B cell (primary cell): ENCODE data around the gene ATP8A2. TPM values are rescaled to one million over a fixed set of nuclear protein-coding genes. Genes with fewer than 3 reads are reported as not detected.

Experiments
- ATAC-seq: fragments of 200-7000 bp; cut with Tn5 transposase; one replicate; pipeline ENCODE4 v1.10.0; 2021; ENCODE audit warnings: low read depth, mild to moderate bottlenecking, moderate number of reproducible peaks, moderate library complexity
- CTCF ChIA-PET: fragments of 350-600 bp; sonication (Branson Sonifier 250); formaldehyde crosslinking; loops from one replicate; lab custom pipeline; 2021; ENCODE audit warnings: antibody characterized with exemption, inconsistent platforms; lab: Charles Lee
- POLR2A ChIA-PET: fragments of 350-600 bp; sonication (Branson Sonifier 250); formaldehyde crosslinking; loops from one replicate; lab custom pipeline; 2021; ENCODE audit warnings: antibody characterized with exemption; lab: Charles Lee
- DNase-seq: peaks from one replicate; pipeline ENCODE4 v3.0.0; 2013
- H2AFZ ChIP-seq: 2 replicates; pipeline ENCODE4 v1.6.1; 2012; ENCODE audit warnings: mild to moderate bottlenecking, low read depth, low read length; ENCODE audit not compliant: insufficient read depth, poor library complexity, severe bottlenecking
- H3K27ac ChIP-seq, 2 donors: 1 replicate in 1 of 2; 2 replicates in 1 of 2; pipeline ENCODE4 v1.5.1; 2012 to 2013; ENCODE audit warnings: low read length in 2 of 2, mild to moderate bottlenecking in 2 of 2, moderate library complexity in 1 of 2
- H3K27me3 ChIP-seq, 4 experiments: fragments of 200-600 bp in 1 of 4; sonication (generic) in 1 of 4; replicated peaks in 1 of 4; 1 replicate in 2 of 4; 2 replicates in 2 of 4; pipeline versions ENCODE4 v1.6.1 to v1.7.0; 2013 to 2016; ENCODE audit warnings: low read length in 3 of 4, mild to moderate bottlenecking in 2 of 4, mixed read lengths in 1 of 4, moderate library complexity in 1 of 4; ENCODE audit not compliant: insufficient read depth in 4 of 4, control insufficient read depth in 3 of 4; ENCODE audit errors: control extremely low read depth in 1 of 4
- H3K36me3 ChIP-seq, 2 experiments: replicated peaks in 1 of 2; 1 replicate in 1 of 2; 2 replicates in 1 of 2; pipeline versions ENCODE4 v1.6.1 to v1.7.1; 2013; ENCODE audit warnings: low read length in 1 of 2; ENCODE audit not compliant: insufficient read depth in 2 of 2, control insufficient read depth in 1 of 2; ENCODE audit errors: control extremely low read depth in 1 of 2, extremely low read depth in 1 of 2
- H3K4me1 ChIP-seq, 2 donors: fragments of 200-600 bp in 1 of 2; sonication (generic) in 1 of 2; 1 replicate in 1 of 2; 2 replicates in 1 of 2; pipeline versions ENCODE4 v1.5.1 to v1.6.1; 2013 to 2017; ENCODE audit warnings: low read length in 2 of 2; ENCODE audit not compliant: control insufficient read depth in 2 of 2, insufficient read depth in 2 of 2
- H3K4me2 ChIP-seq: replicated peaks from 2 replicates; pipeline ENCODE3; 2012; ENCODE audit warnings: mild to moderate bottlenecking, low read depth, low read length; ENCODE audit not compliant: poor library complexity, severe bottlenecking
- H3K4me3 ChIP-seq, 5 experiments: fragments of 200-600 bp in 1 of 5; sonication (generic) in 1 of 5; 1 replicate in 3 of 5; 2 replicates in 2 of 5; pipeline versions ENCODE4 v1.5.1 to v1.7.0; 2011 to 2016; ENCODE audit warnings: low read length in 4 of 5, mild to moderate bottlenecking in 4 of 5, low read depth in 2 of 5, control low read depth in 1 of 5, moderate library complexity in 1 of 5; ENCODE audit not compliant: insufficient read depth in 1 of 5; ENCODE audit errors: control extremely low read depth in 1 of 5, extremely low read depth in 1 of 5
- H3K79me2 ChIP-seq: fragments of 200-600 bp; sonication (generic); one replicate; pipeline ENCODE4 v1.6.0; 2016; ENCODE audit warnings: low read length; ENCODE audit not compliant: control insufficient read depth, insufficient read depth
- H3K9ac ChIP-seq: fragments of 200-600 bp; sonication (generic); 2 replicates; pipeline ENCODE4 v1.6.1; 2017; ENCODE audit warnings: mild to moderate bottlenecking, low read length, moderate library complexity
- H3K9me3 ChIP-seq, 3 donors: one replicate each; pipeline versions ENCODE4 v1.6.1 to v1.7.1; 2013; ENCODE audit warnings: low read length in 2 of 3; ENCODE audit not compliant: control insufficient read depth in 2 of 3, insufficient read depth in 1 of 3; ENCODE audit errors: control extremely low read depth in 1 of 3
- H4K20me1 ChIP-seq: 2 replicates; pipeline ENCODE4 v1.6.0; 2012; ENCODE audit warnings: mild to moderate bottlenecking, low read length; ENCODE audit not compliant: insufficient read depth, control insufficient read depth, poor library complexity, severe bottlenecking
- H3K27ac Mint-ChIP-seq: one replicate; pipeline ENCODE4 v1.8.0; 2021; ENCODE audit warnings: mixed read lengths
- H3K27me3 Mint-ChIP-seq: one replicate; pipeline ENCODE4 v1.8.0; 2021; ENCODE audit warnings: mixed read lengths
- H3K4me1 Mint-ChIP-seq: one replicate; pipeline ENCODE4 v1.8.0; 2021; ENCODE audit warnings: mixed read lengths
- H3K4me3 Mint-ChIP-seq: one replicate; pipeline ENCODE4 v1.8.0; 2021; ENCODE audit warnings: mixed read lengths
- H3K9me3 Mint-ChIP-seq: one replicate; pipeline ENCODE4 v1.8.0; 2022; ENCODE audit warnings: mixed read lengths; ENCODE audit not compliant: insufficient read depth
- EZH2 ChIP-seq: IDR thresholded peaks from 2 replicates; pipeline ENCODE4 v1.6.1; 2012; ENCODE audit warnings: borderline replicate concordance, low read depth, mild to moderate bottlenecking, moderate library complexity, low read length; ENCODE audit not compliant: insufficient read depth, poor library complexity, severe bottlenecking
- WGBS: methylation state at CpG from one replicate; pipeline ENCODE4 v1.1.5; 2013; ENCODE audit warnings: missing lambda C conversion rate; ENCODE audit not compliant: insufficient coverage; 5-methylcytosine and 5-hydroxymethylcytosine counted together
- intact Hi-C: fragments of 100-400 bp; cut with micrococcal nuclease; formaldehyde crosslinking; loops from one replicate; pipeline ENCODE4 v1.10.0; 2022
- polyA plus RNA-seq: library from polyadenylated mRNA; depleted of rRNA; stranded (reverse); fragments of >200 nt; gene quantifications from 2 replicates; pipeline ENCODE4 v1.2.3, GENCODE V29; 2012
- total RNA-seq, 2 donors: library from RNA; stranded (reverse); fragments of 120-200 nt in 1 of 2; gene quantifications; 1 replicate in 1 of 2; 2 replicates in 1 of 2; pipeline versions ENCODE4 v1.2.3 to v1.2.4, GENCODE V29; 2013 to 2022
- TF ChIP-seq, protein P1 (sequence below): fragments of 200-600 bp; IDR thresholded peaks from one replicate; pipeline ENCODE4 v1.8.0; 2022; ENCODE audit warnings: antibody characterized with exemption, mild to moderate bottlenecking

ATP8A2 gene
- total and polyA plus RNA-seq, 2 donors (not counting 1 experiment from before 2014, with no cell fraction given): not detected

DNA sequence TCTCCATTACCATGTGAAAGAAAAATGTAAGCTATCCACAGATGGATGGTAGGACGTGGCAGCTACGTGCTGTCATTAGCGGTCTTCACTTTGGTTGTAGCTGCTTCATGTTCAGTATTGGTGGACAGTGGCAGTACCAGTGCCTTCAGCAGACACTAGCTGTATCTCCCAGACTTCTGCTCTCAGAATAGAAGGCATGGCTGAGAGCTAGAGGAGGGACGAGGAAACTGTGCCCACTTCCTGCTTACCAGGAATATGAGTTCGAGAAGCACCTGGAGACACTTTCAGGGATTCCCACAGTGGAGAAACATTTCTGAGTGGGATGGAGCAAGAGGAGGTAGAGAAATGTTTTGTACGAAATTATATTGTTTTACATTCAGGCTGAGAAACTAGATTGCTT, 686.9 kb downstream of the ATP8A2 start:
- WGBS: 39% methylated on average over 5 of the region's 6 CpGs
- CTCF ChIA-PET: interaction anchor here (0.9 kb wide), 1 partner anchor 51 kb away, joined by 3 read pairs; no protein-coding TSS in a partner anchor
- no peak overlapping the region for H3K9ac ChIP-seq
- no peak for ATAC-seq
- Mint-ChIP-seq H3K4me1 (no peaks in the 10 kb centered on the region), H3K4me3 (no peak overlapping the region), H3K9me3 (no peaks in the 10 kb centered on the region), H3K27me3 (peaks cover 29% of the 10 kb centered on the region), H3K27ac (no peak overlapping the region)
- no peak overlapping the region for H3K4me3 ChIP-seq
- DNase-seq: no peak
- no peaks in the 10 kb centered on the region for H4K20me1 ChIP-seq
- TF ChIP-seq EZH2: no peak
- TF ChIP-seq, protein P1, sequence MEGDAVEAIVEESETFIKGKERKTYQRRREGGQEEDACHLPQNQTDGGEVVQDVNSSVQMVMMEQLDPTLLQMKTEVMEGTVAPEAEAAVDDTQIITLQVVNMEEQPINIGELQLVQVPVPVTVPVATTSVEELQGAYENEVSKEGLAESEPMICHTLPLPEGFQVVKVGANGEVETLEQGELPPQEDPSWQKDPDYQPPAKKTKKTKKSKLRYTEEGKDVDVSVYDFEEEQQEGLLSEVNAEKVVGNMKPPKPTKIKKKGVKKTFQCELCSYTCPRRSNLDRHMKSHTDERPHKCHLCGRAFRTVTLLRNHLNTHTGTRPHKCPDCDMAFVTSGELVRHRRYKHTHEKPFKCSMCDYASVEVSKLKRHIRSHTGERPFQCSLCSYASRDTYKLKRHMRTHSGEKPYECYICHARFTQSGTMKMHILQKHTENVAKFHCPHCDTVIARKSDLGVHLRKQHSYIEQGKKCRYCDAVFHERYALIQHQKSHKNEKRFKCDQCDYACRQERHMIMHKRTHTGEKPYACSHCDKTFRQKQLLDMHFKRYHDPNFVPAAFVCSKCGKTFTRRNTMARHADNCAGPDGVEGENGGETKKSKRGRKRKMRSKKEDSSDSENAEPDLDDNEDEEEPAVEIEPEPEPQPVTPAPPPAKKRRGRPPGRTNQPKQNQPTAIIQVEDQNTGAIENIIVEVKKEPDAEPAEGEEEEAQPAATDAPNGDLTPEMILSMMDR: no peak
- H3K36me3 ChIP-seq: no peaks in the 10 kb centered on the region
- H2AFZ ChIP-seq: no peak overlapping the region
- no peak overlapping the region for H3K4me2 ChIP-seq
- no peaks in the 10 kb centered on the region for H3K79me2 ChIP-seq
- peaks cover 0 to 3% (median 0%) of the 10 kb centered on the region in 4 experiments for H3K27me3 ChIP-seq
- H3K27ac ChIP-seq: no peak overlapping the region
- peaks cover 0 to 4% (median 0%) of the 10 kb centered on the region in 3 donors for H3K9me3 ChIP-seq
- intact Hi-C loops: no loop called here
- POLR2A ChIA-PET: no interaction called here
- no peaks in the 10 kb centered on the region for H3K4me1 ChIP-seq

DNA sequence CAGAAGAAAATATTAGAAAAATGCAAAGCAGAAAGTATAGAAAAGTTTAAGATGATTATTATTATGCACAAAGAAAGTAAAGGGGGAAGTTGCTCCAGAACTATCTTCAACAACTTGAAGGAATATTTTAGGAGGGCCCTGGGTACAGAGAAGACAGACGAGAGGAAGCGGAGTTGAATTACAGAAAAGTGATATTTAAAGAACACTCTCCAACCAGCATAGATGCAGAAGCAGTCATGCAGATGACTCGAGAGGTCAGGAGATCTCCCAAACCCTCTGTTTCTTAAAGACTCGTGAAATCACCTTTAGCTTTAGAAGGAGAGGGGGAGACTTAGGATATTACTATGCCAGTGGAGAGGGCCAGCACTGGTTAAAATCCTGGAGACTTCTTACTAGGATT, 688.6 kb downstream of the ATP8A2 start:
- Histone ChIP-seq H3K79me2 (no peaks in the 10 kb centered on the region), H3K4me1 (no peaks in the 10 kb centered on the region), H4K20me1 (no peaks in the 10 kb centered on the region), H3K4me3 (no peak overlapping the region), H3K4me2 (no peak overlapping the region), H3K27ac (no peak overlapping the region), H3K36me3 (no peaks in the 10 kb centered on the region), H3K9ac (no peak overlapping the region), H3K9me3 (peaks cover 0 to 4% (median 0%) of the 10 kb centered on the region in 3 donors), H3K27me3 (peaks cover 0 to 3% (median 0%) of the 10 kb centered on the region in 4 experiments), H2AFZ (no peak overlapping the region)
- no peaks in the 10 kb centered on the region for H3K9me3 Mint-ChIP-seq
- H3K4me1 Mint-ChIP-seq: no peaks in the 10 kb centered on the region
- no CpG with 5 or more reads among the region's 4 CpGs for WGBS
- H3K27ac Mint-ChIP-seq: no peak overlapping the region
- POLR2A ChIA-PET: no interaction called here
- CTCF ChIA-PET: no interaction called here
- ATAC-seq (no peak), DNase-seq (no peak)
- H3K4me3 Mint-ChIP-seq: no peak overlapping the region
- peaks cover 30% of the 10 kb centered on the region for H3K27me3 Mint-ChIP-seq
- intact Hi-C loops: loop anchor here (10.0 kb wide), 1 partner anchor 236 kb away; no protein-coding TSS in a partner anchor
- no peak for TF ChIP-seq EZH2
- TF ChIP-seq, protein P1: no peak
